Endothelial cell of umbilical vein (primary cell): ENCODE measurements around the gene PCDHB12.
A peak's percentile ranks its signal among the peaks of the same experiment; 100 is the strongest.

ENCODE experiments used
- EZH2 ChIP-seq: IDR thresholded peaks from 2 replicates; pipeline ENCODE4 v1.6.1; 2012; ENCODE audit warnings: borderline replicate concordance, low read depth, mild to moderate bottlenecking, moderate library complexity, low read length, inconsistent platforms; ENCODE audit not compliant: severe bottlenecking
- MYC ChIP-seq: IDR thresholded peaks from one replicate; pipeline ENCODE4 v1.6.1; 2011; ENCODE audit warnings: mild to moderate bottlenecking, low read depth, low read length
- POLR2AphosphoS5 ChIP-seq: IDR thresholded peaks from 2 replicates; pipeline ENCODE4 v1.6.1; 2012; ENCODE audit warnings: low read depth, mild to moderate bottlenecking, control low read depth, low read length, moderate library complexity; ENCODE audit not compliant: insufficient read depth
- TF ChIP-seq, protein P1 (sequence below), 2 donors: IDR thresholded peaks; 1 replicate in 1 of 2; 2 replicates in 1 of 2; pipeline ENCODE4 v1.5.1; 2011; ENCODE audit warnings: low read length in 2 of 2, mild to moderate bottlenecking in 2 of 2, moderate library complexity in 2 of 2, control low read depth in 1 of 2, inconsistent platforms in 1 of 2, low read depth in 1 of 2; ENCODE audit not compliant: insufficient read depth in 1 of 2; ENCODE audit errors: extremely low read depth in 1 of 2

- TF ChIP-seq, protein P1, sequence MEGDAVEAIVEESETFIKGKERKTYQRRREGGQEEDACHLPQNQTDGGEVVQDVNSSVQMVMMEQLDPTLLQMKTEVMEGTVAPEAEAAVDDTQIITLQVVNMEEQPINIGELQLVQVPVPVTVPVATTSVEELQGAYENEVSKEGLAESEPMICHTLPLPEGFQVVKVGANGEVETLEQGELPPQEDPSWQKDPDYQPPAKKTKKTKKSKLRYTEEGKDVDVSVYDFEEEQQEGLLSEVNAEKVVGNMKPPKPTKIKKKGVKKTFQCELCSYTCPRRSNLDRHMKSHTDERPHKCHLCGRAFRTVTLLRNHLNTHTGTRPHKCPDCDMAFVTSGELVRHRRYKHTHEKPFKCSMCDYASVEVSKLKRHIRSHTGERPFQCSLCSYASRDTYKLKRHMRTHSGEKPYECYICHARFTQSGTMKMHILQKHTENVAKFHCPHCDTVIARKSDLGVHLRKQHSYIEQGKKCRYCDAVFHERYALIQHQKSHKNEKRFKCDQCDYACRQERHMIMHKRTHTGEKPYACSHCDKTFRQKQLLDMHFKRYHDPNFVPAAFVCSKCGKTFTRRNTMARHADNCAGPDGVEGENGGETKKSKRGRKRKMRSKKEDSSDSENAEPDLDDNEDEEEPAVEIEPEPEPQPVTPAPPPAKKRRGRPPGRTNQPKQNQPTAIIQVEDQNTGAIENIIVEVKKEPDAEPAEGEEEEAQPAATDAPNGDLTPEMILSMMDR (IDR thresholded peaks at IDR 0.05; ENCODE audit: extremely low read depth in 1 of 2, insufficient read depth in 1 of 2, low read depth in 1 of 2, low read length in 2 of 2) = peak; percentile 31 to 32
- TF ChIP-seq MYC (no peak), EZH2 (no peak), POLR2AphosphoS5 (no peak)
These were observed 16.3 kb upstream of the PCDHB12 start, which contains the start of gene PCDHB10 for GRCh38 chr5:141192110-141192725.
